SIG-M5 treated with dmso at 0.1 percent for 504 hours (cell line): ENCODE results near the gene IGFBP1.

ENCODE experiments used
- DNase-seq: peaks from one replicate; lab custom pipeline; 2025; ENCODE audit not compliant: unreplicated experiment; lab: John Stamatoyannopoulos, UW

The IGFBP1 gene

DNA sequence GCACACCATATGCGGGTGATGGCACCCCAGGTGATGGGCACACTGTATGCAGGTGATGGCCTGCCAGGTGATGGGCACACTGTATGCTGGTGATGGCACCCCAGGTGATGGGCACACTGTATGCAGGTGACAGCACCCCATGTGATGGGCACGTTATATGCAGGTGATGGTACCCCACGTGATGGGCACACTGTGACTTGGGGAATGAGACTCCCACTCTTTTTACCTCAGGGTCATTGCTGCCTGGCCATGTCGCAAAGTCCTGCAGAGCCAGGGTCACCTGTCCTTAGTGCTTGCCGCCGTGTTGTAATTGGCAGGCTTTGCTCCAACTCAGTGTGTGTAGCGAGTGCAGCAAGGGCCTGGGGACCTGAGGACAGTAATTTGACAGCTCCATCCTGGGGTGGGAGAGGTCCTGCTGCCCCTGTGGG, 7.8 kb upstream of the IGFBP1 start:
- no peak for DNase-seq

- no peak for DNase-seq
Measured at GRCh38 chr7:45881280-45881758, 7.0 kb upstream of the IGFBP1 start.

GRCh38 chr7:45881759-45882464, 6.4 kb upstream of the IGFBP1 start:
- no peak for DNase-seq

- DNase-seq = no peak
Measured at GRCh38 chr7:45882465-45882810, 5.8 kb upstream of the IGFBP1 start.

- DNase-seq = no peak
Measured at GRCh38 chr7:45884136-45884535, 4.2 kb upstream of the IGFBP1 start.

GRCh38 chr7:45885264-45885882, 2.9 kb upstream of the IGFBP1 start:
- no peak for DNase-seq

GRCh38 chr7:45886931-45887667, 1.2 kb upstream of the IGFBP1 start:
- DNase-seq = no peak

- no peak for DNase-seq
Measured at GRCh38 chr7:45888993-45889366, 692 bp downstream of the IGFBP1 start.

- no peak for DNase-seq
Measured at GRCh38 chr7:45889367-45890067, 1.2 kb downstream of the IGFBP1 start.

DNA sequence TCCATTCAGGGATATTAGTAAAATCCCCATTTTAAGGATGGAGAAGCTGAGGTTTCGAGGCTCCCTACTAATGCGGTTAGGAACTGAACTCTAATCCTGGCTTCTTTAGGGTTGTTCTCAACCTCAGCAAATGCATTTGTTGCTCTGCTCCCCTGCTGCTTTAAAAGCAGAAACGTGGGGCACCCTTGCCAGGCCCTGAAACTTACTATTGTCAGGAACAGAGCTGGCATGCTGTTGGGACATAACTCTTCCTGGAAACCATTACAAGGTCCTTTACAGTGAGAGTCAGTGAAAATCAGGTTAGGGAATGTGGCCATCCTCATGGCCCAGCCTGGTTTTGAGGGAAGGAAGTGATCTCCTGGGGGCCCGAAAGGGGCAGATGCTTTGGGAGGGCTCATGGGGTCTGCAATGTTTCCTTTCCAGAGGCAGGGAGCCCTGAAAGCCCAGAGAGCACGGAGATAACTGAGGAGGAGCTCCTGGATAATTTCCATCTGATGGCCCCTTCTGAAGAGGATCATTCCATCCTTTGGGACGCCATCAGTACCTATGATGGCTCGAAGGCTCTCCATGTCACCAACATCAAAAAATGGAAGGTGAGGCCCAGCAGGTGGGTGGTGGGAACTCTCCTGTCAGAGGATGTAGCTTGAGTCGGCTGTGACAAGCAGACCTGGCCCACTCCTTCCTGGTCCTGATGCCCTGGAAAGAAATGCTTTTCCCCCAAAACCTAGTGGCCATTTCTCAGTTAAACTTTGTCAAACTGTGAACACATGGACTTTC, 2.0 kb downstream of the IGFBP1 start:
- no peak for DNase-seq

DNA sequence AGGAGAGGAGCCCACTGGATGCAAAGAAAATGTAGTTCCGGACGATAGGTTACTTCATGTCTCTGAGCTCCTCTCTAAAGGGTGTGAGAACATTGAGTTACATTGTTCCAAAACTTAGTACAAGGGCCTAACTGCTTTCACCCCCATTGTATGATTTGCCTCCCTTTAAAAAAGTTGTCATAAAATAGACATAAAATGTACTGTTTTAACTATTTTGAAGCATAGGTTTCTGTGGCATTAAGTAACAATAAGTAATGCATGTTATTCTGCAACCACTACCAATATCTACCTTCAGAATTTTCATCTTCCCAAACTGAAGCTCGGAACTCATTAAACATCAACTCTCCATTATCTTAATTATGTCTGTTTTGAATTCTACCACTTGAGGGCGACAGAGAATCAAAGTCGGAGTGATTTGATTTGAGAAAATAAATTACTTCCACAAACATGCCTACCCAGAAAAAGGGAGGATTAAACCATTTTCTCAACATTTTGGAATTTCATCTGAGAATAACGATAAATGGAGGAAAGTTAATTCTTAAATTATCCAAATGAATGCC, 2.7 kb downstream of the IGFBP1 start:
- DNase-seq = peak; percentile 10

- DNase-seq = no peak
Measured at GRCh38 chr7:45891462-45892402, 3.4 kb downstream of the IGFBP1 start.

- no peak for DNase-seq
Measured at GRCh38 chr7:45892407-45893035, 4.2 kb downstream of the IGFBP1 start.

DNA sequence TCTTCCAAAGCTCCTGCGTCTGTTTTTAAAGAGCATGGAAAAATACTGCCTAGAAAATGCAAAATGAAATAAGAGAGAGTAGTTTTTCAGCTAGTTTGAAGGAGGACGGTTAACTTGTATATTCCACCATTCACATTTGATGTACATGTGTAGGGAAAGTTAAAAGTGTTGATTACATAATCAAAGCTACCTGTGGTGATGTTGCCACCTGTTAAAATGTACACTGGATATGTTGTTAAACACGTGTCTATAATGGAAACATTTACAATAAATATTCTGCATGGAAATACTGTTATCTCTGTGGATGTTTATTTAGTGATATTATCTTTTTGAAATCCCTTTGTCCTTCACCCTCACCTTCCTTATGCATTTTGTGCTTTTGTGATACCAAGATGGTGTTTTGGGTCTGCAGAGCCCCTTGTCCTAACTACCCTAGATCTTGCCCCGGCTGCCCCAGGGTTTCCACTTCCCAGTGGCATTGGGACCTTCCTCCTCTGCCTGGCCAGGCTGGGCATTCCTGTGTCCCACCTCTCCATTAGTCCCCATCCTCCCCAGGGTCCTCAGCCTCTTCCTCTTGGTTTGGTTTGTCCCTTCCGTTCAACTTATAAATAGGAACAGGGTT, 5.2 kb downstream of the IGFBP1 start:
- no peak for DNase-seq

GRCh38 chr7:45893996-45894664, 5.8 kb downstream of the IGFBP1 start:
- DNase-seq = no peak

- no peak for DNase-seq
Measured at GRCh38 chr7:45894665-45895062, 6.4 kb downstream of the IGFBP1 start.

- no peak for DNase-seq
Measured at GRCh38 chr7:45897042-45897690, 8.9 kb downstream of the IGFBP1 start.
